Keratinocyte (primary cell): ENCODE measurements around the gene GAD2. TPM values are rescaled to one million over a fixed set of nuclear protein-coding genes. Genes with fewer than 3 reads are reported as not detected.

Experiments
- DNase-seq: peaks from one replicate; pipeline ENCODE4 v3.0.0-alpha.2; 2011; ENCODE audit warnings: low read depth, missing footprints, low spot score
- FAIRE-seq: peaks from 2 replicates; lab custom pipeline; 2011; peaks lifted over from hg19 to GRCh38; lab: Jason Lieb, UNC
- H2AFZ ChIP-seq: 2 replicates; pipeline ENCODE4 v1.6.0; 2012; ENCODE audit warnings: low read length, control low read depth, inconsistent platforms; ENCODE audit not compliant: control insufficient read depth
- H3K27ac ChIP-seq: 2 replicates; pipeline ENCODE4 v1.5.1; 2011; ENCODE audit warnings: low read length; ENCODE audit not compliant: control insufficient read depth, insufficient read depth
- H3K27me3 ChIP-seq: 3 replicates; pipeline ENCODE4 v1.6.0; 2011; ENCODE audit warnings: low read length; ENCODE audit not compliant: control insufficient read depth, insufficient read depth; ENCODE audit errors: extremely low read depth
- H3K36me3 ChIP-seq, 2 experiments: 2 replicates in 1 of 2; 3 replicates in 1 of 2; pipeline ENCODE4 v1.5.1; 2011; ENCODE audit warnings: low read length in 2 of 2, mild to moderate bottlenecking in 1 of 2; ENCODE audit not compliant: control insufficient read depth in 2 of 2, insufficient read depth in 2 of 2; ENCODE audit errors: extremely low read depth in 1 of 2
- H3K4me1 ChIP-seq: 3 replicates; pipeline ENCODE4 v1.5.1; 2011; ENCODE audit warnings: low read length; ENCODE audit not compliant: control insufficient read depth, insufficient read depth; ENCODE audit errors: extremely low read depth
- H3K4me2 ChIP-seq: 3 replicates; pipeline ENCODE4 v1.6.0; 2011; ENCODE audit warnings: low read depth, low read length; ENCODE audit not compliant: control insufficient read depth, insufficient read depth; ENCODE audit errors: extremely low read depth
- H3K4me3 ChIP-seq, 3 experiments: fragments of 200-600 bp in 1 of 3; sonication (generic) in 1 of 3; 2 replicates in 2 of 3; 3 replicates in 1 of 3; pipeline ENCODE4 v1.5.1; 2011 to 2016; ENCODE audit warnings: low read length in 3 of 3, mild to moderate bottlenecking in 3 of 3, control low read depth in 2 of 3, inconsistent platforms in 1 of 3, low read depth in 1 of 3, mixed read lengths in 1 of 3, mixed run types in 1 of 3, moderate library complexity in 1 of 3; ENCODE audit not compliant: control insufficient read depth in 2 of 3, insufficient read depth in 2 of 3; ENCODE audit errors: extremely low read depth in 1 of 3
- H3K79me2 ChIP-seq: 2 replicates; pipeline ENCODE4 v1.6.0; 2012; ENCODE audit warnings: low read length; ENCODE audit not compliant: control insufficient read depth, insufficient read depth
- H3K9ac ChIP-seq: 3 replicates; pipeline ENCODE4 v1.6.0; 2011; ENCODE audit warnings: low read length; ENCODE audit not compliant: control insufficient read depth, insufficient read depth; ENCODE audit errors: extremely low read depth
- H3K9me1 ChIP-seq: 3 replicates; pipeline ENCODE4 v1.6.0; 2011; ENCODE audit warnings: low read length; ENCODE audit not compliant: control insufficient read depth, insufficient read depth; ENCODE audit errors: extremely low read depth
- H3K9me3 ChIP-seq: 2 replicates; pipeline ENCODE4 v1.5.1; 2012; ENCODE audit warnings: low read depth, low read length; ENCODE audit not compliant: control insufficient read depth
- H4K20me1 ChIP-seq: 3 replicates; pipeline ENCODE4 v1.6.0; 2011; ENCODE audit warnings: low read length; ENCODE audit not compliant: control insufficient read depth, insufficient read depth; ENCODE audit errors: extremely low read depth
- EZH2 ChIP-seq: IDR thresholded peaks from one replicate; pipeline ENCODE4 v1.6.1; 2012; ENCODE audit warnings: inconsistent platforms, mild to moderate bottlenecking, low read length, moderate library complexity
- dilution Hi-C: fragments of 300-500 bp; cut with MboI; formaldehyde crosslinking; loops from one replicate; pipeline ENCODE4 v1.7.0; 2020; ENCODE audit warnings: low sequenced_read_pairs; ENCODE audit not compliant: extremely low pct_ligation_motif_present
- polyA plus RNA-seq, 5 experiments: library from polyadenylated mRNA; depleted of rRNA in 3 of 5; stranded (reverse) in 3 of 5; stranded (forward) in 1 of 5; unstranded in 1 of 5; fragments of >200 nt; gene quantifications; 1 replicate in 1 of 5; 2 replicates in 3 of 5; 3 replicates in 1 of 5; pipeline versions ENCODE4 v1.2.1 to v1.2.3, GENCODE V29; 2011 to 2012; ENCODE audit warnings: missing spikeins in 2 of 5, low read depth in 1 of 5, low replicate concordance in 1 of 5
- TF ChIP-seq, protein P1 (sequence below), 3 experiments: IDR thresholded peaks in 1 of 3; conservative IDR thresholded peaks in 1 of 3; optimal IDR thresholded peaks in 1 of 3; 2 replicates in 2 of 3; 3 replicates in 1 of 3; pipeline versions ENCODE3 to v1.5.1; 2011; ENCODE audit warnings: low read length in 3 of 3, mild to moderate bottlenecking in 3 of 3, moderate library complexity in 2 of 3, control low read depth in 1 of 3, inconsistent platforms in 1 of 3; ENCODE audit not compliant: insufficient read depth in 2 of 3; ENCODE audit errors: extremely low read depth in 1 of 3

GAD2 gene
- polyA plus RNA-seq, 1 donor (not counting 4 experiments of a cell fraction or from before 2014, with no cell fraction given): not detected

DNA sequence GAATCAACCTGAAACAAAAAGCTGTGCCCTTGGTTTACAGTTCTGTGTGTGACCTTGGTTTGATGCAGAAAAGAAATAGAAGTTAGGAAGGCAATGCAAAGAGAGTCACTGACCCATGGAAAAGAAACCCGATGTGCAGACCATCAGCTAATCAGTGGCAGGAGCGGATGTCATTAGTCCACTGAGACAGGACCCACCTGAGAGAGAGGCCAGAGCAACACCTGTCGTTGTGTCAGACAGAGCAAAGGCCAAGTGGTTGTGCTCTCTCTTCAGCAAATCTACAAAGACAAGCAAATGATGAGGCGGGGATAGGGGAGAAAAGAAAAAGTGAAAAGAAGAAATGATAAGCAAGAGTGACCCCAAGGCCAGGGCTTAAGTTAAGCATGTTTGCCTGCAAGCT lies 8.7 kb downstream of the GAD2 start:
- Histone ChIP-seq H3K36me3 (no peaks in the 10 kb centered on the region), H2AFZ (no peak overlapping the region), H4K20me1 (no peaks in the 10 kb centered on the region), H3K27me3 (no peaks in the 10 kb centered on the region), H3K4me1 (no peaks in the 10 kb centered on the region), H3K4me2 (no peak overlapping the region), H3K27ac (no peak overlapping the region), H3K4me3 (no peak overlapping the region), H3K9ac (no peak overlapping the region), H3K9me1 (no peaks in the 10 kb centered on the region), H3K9me3 (no peaks in the 10 kb centered on the region), H3K79me2 (no peaks in the 10 kb centered on the region)
- DNase-seq: no peak
- no peak for TF ChIP-seq EZH2
- TF ChIP-seq, protein P1, sequence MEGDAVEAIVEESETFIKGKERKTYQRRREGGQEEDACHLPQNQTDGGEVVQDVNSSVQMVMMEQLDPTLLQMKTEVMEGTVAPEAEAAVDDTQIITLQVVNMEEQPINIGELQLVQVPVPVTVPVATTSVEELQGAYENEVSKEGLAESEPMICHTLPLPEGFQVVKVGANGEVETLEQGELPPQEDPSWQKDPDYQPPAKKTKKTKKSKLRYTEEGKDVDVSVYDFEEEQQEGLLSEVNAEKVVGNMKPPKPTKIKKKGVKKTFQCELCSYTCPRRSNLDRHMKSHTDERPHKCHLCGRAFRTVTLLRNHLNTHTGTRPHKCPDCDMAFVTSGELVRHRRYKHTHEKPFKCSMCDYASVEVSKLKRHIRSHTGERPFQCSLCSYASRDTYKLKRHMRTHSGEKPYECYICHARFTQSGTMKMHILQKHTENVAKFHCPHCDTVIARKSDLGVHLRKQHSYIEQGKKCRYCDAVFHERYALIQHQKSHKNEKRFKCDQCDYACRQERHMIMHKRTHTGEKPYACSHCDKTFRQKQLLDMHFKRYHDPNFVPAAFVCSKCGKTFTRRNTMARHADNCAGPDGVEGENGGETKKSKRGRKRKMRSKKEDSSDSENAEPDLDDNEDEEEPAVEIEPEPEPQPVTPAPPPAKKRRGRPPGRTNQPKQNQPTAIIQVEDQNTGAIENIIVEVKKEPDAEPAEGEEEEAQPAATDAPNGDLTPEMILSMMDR (optimal IDR thresholded peaks at IDR 0.05 in 1 of 3, IDR thresholded peaks at IDR 0.05 in 1 of 3, conservative IDR thresholded peaks at IDR 0.05 in 1 of 3; ENCODE audit: extremely low read depth in 1 of 3, insufficient read depth in 2 of 3, low read length in 3 of 3): no peak
- dilution Hi-C loops: no loop called here
- no peak for FAIRE-seq

DNA sequence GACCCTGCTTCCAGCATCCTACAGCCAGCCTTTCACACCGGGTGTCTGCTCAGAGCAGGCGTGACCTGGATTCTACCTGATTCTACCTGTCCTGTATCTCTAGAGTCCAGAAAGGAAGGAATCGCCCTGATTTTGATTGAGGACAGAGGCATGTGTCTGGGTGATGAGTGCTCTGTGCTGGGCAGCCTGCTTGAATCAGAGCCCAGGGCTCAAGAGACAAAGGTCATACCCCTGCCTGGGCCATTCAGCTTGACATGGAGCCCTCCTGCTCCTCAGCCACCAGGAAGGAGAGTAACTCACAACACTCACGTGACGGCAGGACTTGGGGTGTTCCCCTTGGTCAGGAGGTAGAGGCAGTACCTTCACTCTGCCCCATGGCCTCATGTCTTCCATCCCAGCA lies 11.2 kb downstream of the GAD2 start:
- Histone ChIP-seq H3K9ac (no peak overlapping the region), H3K4me3 (no peak overlapping the region), H3K27ac (no peak overlapping the region), H3K4me2 (no peak overlapping the region), H4K20me1 (no peaks in the 10 kb centered on the region), H3K9me3 (no peaks in the 10 kb centered on the region), H3K36me3 (no peaks in the 10 kb centered on the region), H3K79me2 (no peaks in the 10 kb centered on the region), H3K4me1 (no peaks in the 10 kb centered on the region), H2AFZ (no peak overlapping the region), H3K9me1 (no peaks in the 10 kb centered on the region), H3K27me3 (no peaks in the 10 kb centered on the region)
- dilution Hi-C loops: no loop called here
- no peak for TF ChIP-seq EZH2
- TF ChIP-seq, protein P1 (optimal IDR thresholded peaks at IDR 0.05 in 1 of 3, IDR thresholded peaks at IDR 0.05 in 1 of 3, conservative IDR thresholded peaks at IDR 0.05 in 1 of 3; ENCODE audit: extremely low read depth in 1 of 3, insufficient read depth in 2 of 3, low read length in 3 of 3): no peak
- FAIRE-seq (no peak), DNase-seq (no peak)
